HEK293 (cell line): ENCODE data around the gene IL13.

Experiments
- BCL11A ChIP-seq: fragments of 450-650 bp; formaldehyde crosslinking; IDR thresholded peaks from 2 replicates; pipeline ENCODE4 v1.5.1; 2016; ENCODE audit warnings: low read depth, missing biosample characterization, missing genetic modification characterization
- SALL2 ChIP-seq: fragments of 450-650 bp; formaldehyde crosslinking; IDR thresholded peaks from 2 replicates; pipeline ENCODE4 v1.5.0; 2017; ENCODE audit warnings: missing biosample characterization, mild to moderate bottlenecking, missing genetic modification characterization, borderline replicate concordance
- ZNF133 ChIP-seq: fragments of 450-650 bp; formaldehyde crosslinking; IDR thresholded peaks from 2 replicates; pipeline ENCODE4 v1.5.1; 2016; ENCODE audit warnings: missing biosample characterization, missing genetic modification characterization
- ZNF2 ChIP-seq: fragments of 450-650 bp; formaldehyde crosslinking; IDR thresholded peaks from 2 replicates; pipeline ENCODE4 v1.5.1; 2016; ENCODE audit warnings: missing biosample characterization, missing genetic modification characterization
- ZNF366 ChIP-seq: fragments of 450-650 bp; formaldehyde crosslinking; conservative IDR thresholded peaks from 2 replicates; pipeline ENCODE4 v1.5.1; 2016; ENCODE audit warnings: missing biosample characterization, missing genetic modification characterization
- ZNF530 ChIP-seq: fragments of 450-650 bp; formaldehyde crosslinking; IDR thresholded peaks from 2 replicates; pipeline ENCODE4 v1.5.1; 2016; ENCODE audit warnings: low read depth, missing biosample characterization, missing genetic modification characterization
- ZNF544 ChIP-seq: fragments of 450-650 bp; formaldehyde crosslinking; IDR thresholded peaks from 2 replicates; pipeline ENCODE4 v1.5.0; 2017; ENCODE audit warnings: missing biosample characterization, missing genetic modification characterization
- ZNF610 ChIP-seq: fragments of 450-650 bp; formaldehyde crosslinking; IDR thresholded peaks from 2 replicates; pipeline ENCODE4 v1.5.1; 2016; ENCODE audit warnings: missing biosample characterization, missing genetic modification characterization, borderline replicate concordance
- ZNF791 ChIP-seq: fragments of 450-650 bp; formaldehyde crosslinking; IDR thresholded peaks from 2 replicates; pipeline ENCODE4 v1.5.1; 2016; ENCODE audit warnings: missing biosample characterization, missing genetic modification characterization
- TF ChIP-seq, protein P1 (sequence below): fragments of 450-650 bp; formaldehyde crosslinking; IDR thresholded peaks from 2 replicates; pipeline ENCODE4 v1.5.1; 2016; ENCODE audit warnings: missing biosample characterization, missing genetic modification characterization
- TF ChIP-seq, protein P2 (sequence below): fragments of 450-650 bp; formaldehyde crosslinking; IDR thresholded peaks from 2 replicates; pipeline ENCODE4 v1.5.1; 2016; ENCODE audit warnings: missing biosample characterization, missing genetic modification characterization
- TF ChIP-seq, protein P3 (sequence below): fragments of 450-650 bp; formaldehyde crosslinking; IDR thresholded peaks from 2 replicates; pipeline ENCODE4 v1.5.1; 2016; ENCODE audit warnings: missing biosample characterization, missing genetic modification characterization
- TF ChIP-seq, protein P4 (sequence below): fragments of 450-650 bp; formaldehyde crosslinking; IDR thresholded peaks from 2 replicates; pipeline ENCODE4 v1.5.1; 2016; ENCODE audit warnings: missing biosample characterization, missing genetic modification characterization
- TF ChIP-seq, protein P5 (sequence below): fragments of 450-650 bp; formaldehyde crosslinking; IDR thresholded peaks from 2 replicates; pipeline ENCODE4 v1.5.1; 2016; ENCODE audit warnings: missing biosample characterization, missing genetic modification characterization

DNA sequence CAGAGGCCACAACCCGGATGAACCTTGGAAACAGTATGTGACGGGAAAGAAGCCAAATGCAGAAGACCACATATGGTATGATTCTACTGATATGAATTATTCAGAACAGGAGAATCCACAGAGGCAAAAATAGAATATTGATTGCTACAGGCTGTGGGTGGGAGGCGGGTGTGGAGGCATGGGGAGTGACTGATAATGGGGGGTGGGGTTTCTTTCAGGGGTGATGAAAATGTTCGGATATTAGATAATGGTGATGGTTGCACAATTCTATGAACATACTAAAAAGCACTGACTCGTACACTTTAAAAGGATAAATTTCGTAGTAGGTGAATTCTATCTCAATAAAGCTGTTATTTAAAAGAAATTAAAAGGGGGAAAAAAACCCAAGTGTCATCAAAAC lies 26.5 kb downstream of the IL13 start:
- TF ChIP-seq, protein P1, sequence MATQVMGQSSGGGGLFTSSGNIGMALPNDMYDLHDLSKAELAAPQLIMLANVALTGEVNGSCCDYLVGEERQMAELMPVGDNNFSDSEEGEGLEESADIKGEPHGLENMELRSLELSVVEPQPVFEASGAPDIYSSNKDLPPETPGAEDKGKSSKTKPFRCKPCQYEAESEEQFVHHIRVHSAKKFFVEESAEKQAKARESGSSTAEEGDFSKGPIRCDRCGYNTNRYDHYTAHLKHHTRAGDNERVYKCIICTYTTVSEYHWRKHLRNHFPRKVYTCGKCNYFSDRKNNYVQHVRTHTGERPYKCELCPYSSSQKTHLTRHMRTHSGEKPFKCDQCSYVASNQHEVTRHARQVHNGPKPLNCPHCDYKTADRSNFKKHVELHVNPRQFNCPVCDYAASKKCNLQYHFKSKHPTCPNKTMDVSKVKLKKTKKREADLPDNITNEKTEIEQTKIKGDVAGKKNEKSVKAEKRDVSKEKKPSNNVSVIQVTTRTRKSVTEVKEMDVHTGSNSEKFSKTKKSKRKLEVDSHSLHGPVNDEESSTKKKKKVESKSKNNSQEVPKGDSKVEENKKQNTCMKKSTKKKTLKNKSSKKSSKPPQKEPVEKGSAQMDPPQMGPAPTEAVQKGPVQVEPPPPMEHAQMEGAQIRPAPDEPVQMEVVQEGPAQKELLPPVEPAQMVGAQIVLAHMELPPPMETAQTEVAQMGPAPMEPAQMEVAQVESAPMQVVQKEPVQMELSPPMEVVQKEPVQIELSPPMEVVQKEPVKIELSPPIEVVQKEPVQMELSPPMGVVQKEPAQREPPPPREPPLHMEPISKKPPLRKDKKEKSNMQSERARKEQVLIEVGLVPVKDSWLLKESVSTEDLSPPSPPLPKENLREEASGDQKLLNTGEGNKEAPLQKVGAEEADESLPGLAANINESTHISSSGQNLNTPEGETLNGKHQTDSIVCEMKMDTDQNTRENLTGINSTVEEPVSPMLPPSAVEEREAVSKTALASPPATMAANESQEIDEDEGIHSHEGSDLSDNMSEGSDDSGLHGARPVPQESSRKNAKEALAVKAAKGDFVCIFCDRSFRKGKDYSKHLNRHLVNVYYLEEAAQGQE (tag by site-specific recombination): no peak
- TF ChIP-seq, protein P2, sequence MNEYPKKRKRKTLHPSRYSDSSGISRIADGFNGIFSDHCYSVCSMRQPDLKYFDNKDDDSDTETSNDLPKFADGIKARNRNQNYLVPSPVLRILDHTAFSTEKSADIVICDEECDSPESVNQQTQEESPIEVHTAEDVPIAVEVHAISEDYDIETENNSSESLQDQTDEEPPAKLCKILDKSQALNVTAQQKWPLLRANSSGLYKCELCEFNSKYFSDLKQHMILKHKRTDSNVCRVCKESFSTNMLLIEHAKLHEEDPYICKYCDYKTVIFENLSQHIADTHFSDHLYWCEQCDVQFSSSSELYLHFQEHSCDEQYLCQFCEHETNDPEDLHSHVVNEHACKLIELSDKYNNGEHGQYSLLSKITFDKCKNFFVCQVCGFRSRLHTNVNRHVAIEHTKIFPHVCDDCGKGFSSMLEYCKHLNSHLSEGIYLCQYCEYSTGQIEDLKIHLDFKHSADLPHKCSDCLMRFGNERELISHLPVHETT (tag by site-specific recombination): no peak
- TF ChIP-seq, protein P3, sequence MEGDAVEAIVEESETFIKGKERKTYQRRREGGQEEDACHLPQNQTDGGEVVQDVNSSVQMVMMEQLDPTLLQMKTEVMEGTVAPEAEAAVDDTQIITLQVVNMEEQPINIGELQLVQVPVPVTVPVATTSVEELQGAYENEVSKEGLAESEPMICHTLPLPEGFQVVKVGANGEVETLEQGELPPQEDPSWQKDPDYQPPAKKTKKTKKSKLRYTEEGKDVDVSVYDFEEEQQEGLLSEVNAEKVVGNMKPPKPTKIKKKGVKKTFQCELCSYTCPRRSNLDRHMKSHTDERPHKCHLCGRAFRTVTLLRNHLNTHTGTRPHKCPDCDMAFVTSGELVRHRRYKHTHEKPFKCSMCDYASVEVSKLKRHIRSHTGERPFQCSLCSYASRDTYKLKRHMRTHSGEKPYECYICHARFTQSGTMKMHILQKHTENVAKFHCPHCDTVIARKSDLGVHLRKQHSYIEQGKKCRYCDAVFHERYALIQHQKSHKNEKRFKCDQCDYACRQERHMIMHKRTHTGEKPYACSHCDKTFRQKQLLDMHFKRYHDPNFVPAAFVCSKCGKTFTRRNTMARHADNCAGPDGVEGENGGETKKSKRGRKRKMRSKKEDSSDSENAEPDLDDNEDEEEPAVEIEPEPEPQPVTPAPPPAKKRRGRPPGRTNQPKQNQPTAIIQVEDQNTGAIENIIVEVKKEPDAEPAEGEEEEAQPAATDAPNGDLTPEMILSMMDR (tag by site-specific recombination): no peak
- TF ChIP-seq ZNF791 (tag by site-specific recombination): no peak
- TF ChIP-seq BCL11A: no peak
- TF ChIP-seq ZNF610: no peak
- TF ChIP-seq, protein P4, sequence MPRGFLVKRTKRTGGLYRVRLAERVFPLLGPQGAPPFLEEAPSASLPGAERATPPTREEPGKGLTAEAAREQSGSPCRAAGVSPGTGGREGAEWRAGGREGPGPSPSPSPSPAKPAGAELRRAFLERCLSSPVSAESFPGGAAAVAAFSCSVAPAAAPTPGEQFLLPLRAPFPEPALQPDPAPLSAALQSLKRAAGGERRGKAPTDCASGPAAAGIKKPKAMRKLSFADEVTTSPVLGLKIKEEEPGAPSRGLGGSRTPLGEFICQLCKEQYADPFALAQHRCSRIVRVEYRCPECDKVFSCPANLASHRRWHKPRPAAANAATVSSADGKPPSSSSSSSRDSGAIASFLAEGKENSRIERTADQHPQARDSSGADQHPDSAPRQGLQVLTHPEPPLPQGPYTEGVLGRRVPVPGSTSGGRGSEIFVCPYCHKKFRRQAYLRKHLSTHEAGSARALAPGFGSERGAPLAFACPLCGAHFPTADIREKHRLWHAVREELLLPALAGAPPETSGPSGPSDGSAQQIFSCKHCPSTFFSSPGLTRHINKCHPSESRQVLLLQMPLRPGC (tag by site-specific recombination): no peak
- TF ChIP-seq SALL2: no peak
- no peak for TF ChIP-seq ZNF366 (tag by site-specific recombination)
- TF ChIP-seq ZNF2 (tag by site-specific recombination): no peak
- no peak for TF ChIP-seq ZNF544 (tag by site-specific recombination)
- no peak for TF ChIP-seq ZNF133 (tag by site-specific recombination)
- no peak for TF ChIP-seq ZNF530 (tag by site-specific recombination)
- TF ChIP-seq, protein P5, sequence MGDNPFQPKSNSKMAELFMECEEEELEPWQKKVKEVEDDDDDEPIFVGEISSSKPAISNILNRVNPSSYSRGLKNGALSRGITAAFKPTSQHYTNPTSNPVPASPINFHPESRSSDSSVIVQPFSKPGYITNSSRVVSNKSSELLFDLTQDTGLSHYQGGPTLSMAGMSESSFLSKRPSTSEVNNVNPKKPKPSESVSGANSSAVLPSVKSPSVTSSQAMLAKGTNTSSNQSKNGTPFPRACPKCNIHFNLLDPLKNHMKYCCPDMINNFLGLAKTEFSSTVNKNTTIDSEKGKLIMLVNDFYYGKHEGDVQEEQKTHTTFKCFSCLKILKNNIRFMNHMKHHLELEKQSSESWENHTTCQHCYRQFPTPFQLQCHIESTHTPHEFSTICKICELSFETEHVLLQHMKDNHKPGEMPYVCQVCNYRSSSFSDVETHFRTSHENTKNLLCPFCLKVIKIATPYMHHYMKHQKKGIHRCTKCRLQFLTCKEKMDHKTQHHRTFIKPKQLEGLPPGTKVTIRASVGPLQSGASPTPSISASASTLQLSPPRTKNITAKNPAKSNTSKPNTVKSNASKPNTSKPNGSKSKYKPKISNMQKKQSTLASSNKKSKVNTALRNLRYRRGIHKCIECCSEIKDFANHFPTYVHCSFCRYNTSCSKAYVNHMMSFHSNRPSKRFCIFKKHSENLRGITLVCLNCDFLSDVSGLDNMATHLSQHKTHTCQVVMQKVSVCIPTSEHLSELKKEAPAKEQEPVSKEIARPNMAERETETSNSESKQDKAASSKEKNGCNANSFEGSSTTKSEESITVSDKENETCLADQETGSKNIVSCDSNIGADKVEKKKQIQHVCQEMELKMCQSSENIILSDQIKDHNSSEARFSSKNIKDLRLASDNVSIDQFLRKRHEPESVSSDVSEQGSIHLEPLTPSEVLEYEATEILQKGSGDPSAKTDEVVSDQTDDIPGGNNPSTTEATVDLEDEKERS (tag by site-specific recombination): no peak
